ENCODE results near the gene SIVA1. TPM values are rescaled to one million over a fixed set of nuclear protein-coding genes. Genes with fewer than 3 reads are reported as not detected.

The SIVA1 gene
- total RNA-seq, 1 experiment from 2014 or later = 249 TPM

DNA sequence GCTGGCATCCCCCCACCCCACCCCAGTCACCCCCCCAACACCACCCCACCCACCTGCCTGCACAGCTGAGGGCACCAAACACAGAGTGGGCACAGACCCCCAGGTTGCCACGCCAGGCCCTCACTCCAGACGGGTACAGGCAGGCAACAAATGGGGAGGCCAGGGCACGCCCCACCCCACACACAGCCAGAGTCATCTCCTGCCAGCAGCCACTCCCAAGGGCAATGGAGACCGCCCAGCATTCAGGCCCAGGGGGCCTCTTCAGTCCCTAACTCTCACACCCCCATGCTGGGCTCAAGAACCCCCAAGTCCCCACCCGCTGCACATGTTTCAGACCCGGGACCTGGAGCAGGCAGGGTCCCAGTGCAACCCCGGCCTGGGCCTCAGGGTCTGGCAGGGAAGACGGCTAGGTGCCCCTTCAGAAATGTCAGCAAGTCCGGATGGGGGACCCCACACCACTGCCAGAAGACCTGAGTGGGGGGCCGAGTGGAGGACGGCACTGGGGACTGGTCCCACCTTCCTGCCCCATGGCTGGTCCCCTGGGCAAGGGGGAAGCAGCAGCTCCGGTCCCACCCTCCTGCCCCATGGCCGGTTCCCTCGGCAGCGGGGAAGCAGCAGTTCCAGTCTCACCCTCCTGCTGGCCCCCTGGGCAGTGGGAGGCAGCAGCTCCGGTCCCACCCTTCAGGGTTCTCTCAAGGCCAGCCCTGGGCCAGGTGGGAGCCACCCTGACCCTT, 30.7 kb downstream of the SIVA1 start:
- no peak for DNase-seq
- no peaks in the 10 kb centered on the region for H3K27me3 ChIP-seq (ENCODE audit: control insufficient read depth, insufficient read depth, low read length)
- H3K36me3 ChIP-seq (replicated peaks; ENCODE audit: control insufficient read depth, insufficient read depth, low read length) = no peaks in the 10 kb centered on the region; the same call in 1 of the 2 replicates
- H3K4me3 ChIP-seq (ENCODE audit: insufficient read depth, low read depth, low read length) = no peak overlapping the region

DNA sequence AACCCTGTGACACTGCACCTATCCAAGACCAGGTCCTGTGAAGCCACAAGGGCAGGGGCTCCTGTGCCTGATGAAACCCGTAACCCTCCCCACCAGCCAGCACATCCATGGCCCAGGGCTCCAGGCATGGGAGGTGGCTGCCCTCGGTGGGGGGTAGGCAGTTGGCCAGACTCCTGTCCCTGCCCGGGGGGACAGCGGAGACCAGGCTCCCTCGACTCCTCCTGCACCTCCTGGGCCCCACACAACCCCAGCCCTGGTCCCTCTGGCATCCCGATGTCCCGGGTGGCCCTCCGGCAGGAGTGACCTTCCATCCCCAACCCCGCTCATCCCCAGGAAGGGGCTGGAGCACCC, 31.2 kb downstream of the SIVA1 start:
- Histone ChIP-seq H3K36me3 (replicated peaks; ENCODE audit: control insufficient read depth, insufficient read depth, low read length) (no peaks in the 10 kb centered on the region; the same call in 1 of the 2 replicates), H3K27me3 (ENCODE audit: control insufficient read depth, insufficient read depth, low read length) (no peaks in the 10 kb centered on the region), H3K4me3 (ENCODE audit: insufficient read depth, low read depth, low read length) (no peak overlapping the region)
- DNase-seq = no peak

DNA sequence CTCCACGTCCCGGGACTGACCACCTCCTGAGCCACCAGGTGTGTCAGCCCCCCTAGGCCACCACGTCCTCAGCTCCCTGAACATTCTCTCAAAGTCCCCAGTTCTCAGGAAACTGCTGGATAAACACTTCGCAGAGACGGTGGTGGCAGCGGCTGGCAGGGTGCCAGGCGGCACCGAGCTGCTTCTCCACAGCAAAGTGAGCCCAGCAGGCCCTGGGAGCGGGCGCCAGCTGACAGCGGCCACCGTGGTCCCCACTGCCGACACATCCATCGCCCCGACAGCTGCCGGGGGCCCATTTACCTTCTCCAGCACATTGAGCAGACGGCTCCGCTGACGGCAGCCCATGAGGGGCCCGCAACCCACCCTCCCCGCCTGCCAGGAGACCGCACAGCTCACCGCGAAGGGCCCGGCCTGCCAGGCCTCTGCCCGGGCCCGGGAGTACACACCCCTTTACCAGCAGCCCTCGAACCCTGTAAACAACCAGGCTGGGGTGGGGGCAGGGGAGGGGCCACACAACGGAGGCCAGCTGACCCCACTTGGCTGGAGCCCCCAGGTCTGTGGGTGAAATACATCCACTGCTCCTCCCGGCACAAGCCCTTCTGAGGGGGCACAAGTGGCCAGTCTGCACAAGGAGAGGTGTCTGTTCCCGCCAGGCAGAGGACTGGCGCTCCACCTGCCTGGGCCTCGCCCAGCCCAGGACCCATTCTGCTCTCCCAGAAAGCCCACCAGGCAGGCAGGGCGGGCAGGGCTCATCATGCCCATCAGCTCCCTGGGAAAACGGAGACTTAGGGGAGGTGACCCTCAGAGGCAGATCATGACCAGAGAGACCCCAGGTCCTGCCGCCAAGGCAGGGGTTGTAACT, 32.1 kb downstream of the SIVA1 start:
- H3K36me3 ChIP-seq (replicated peaks; ENCODE audit: control insufficient read depth, insufficient read depth, low read length) = no peaks in the 10 kb centered on the region; the same call in 1 of the 2 replicates
- no peak for DNase-seq
- no peak overlapping the region for H3K4me3 ChIP-seq (ENCODE audit: insufficient read depth, low read depth, low read length)
- no peaks in the 10 kb centered on the region for H3K27me3 ChIP-seq (ENCODE audit: control insufficient read depth, insufficient read depth, low read length)

DNA sequence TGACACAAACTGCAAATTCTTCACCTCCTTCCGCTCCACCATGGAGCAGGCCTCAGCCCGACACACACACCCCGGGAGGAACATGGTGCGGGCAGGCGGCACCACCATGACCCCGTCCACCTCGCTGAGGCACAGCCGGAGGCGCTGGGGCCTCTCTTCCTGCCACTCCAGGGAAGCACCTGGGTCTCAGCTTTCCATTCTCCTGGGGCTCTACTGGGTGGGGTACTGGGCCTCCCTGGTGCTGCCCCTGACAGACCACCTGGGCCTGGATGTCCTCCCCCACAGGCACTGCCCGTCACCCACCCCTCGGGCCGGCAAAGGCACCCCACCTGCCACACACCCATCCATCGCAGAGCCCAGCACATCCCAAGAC, 32.7 kb downstream of the SIVA1 start:
- Histone ChIP-seq H3K36me3 (replicated peaks; ENCODE audit: control insufficient read depth, insufficient read depth, low read length) (no peaks in the 10 kb centered on the region; the same call in 1 of the 2 replicates), H3K4me3 (ENCODE audit: insufficient read depth, low read depth, low read length) (no peak overlapping the region), H3K27me3 (ENCODE audit: control insufficient read depth, insufficient read depth, low read length) (no peaks in the 10 kb centered on the region)
- no peak for DNase-seq

DNA sequence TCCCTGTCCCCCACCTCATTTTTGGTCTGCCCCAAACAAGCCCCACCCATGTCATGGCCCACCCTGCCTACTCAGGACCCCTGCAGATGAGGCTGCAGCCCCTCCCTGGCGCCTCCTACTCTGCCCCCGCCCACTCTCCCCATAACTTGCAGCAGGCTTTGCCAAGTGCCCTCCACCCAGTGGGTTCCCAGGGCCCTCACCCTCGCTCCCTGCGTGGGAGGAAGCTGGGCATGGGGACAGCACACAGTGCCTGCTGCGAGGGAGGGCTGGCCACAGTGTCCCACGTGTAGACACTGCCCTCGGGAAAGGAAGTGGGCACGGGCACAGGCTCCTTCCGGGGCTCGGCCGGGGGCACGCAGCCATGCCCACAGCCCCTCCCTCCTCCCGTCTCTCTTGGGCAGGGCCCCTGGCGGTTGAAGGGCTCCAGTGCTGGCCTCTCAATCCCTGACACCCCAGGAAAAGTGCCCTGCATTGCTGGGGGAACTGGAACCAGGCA, 33.2 kb downstream of the SIVA1 start:
- no peak for DNase-seq
- Histone ChIP-seq H3K27me3 (ENCODE audit: control insufficient read depth, insufficient read depth, low read length) (no peaks in the 10 kb centered on the region), H3K36me3 (replicated peaks; ENCODE audit: control insufficient read depth, insufficient read depth, low read length) (no peaks in the 10 kb centered on the region; the same call in 1 of the 2 replicates), H3K4me3 (ENCODE audit: insufficient read depth, low read depth, low read length) (no peak overlapping the region)

DNA sequence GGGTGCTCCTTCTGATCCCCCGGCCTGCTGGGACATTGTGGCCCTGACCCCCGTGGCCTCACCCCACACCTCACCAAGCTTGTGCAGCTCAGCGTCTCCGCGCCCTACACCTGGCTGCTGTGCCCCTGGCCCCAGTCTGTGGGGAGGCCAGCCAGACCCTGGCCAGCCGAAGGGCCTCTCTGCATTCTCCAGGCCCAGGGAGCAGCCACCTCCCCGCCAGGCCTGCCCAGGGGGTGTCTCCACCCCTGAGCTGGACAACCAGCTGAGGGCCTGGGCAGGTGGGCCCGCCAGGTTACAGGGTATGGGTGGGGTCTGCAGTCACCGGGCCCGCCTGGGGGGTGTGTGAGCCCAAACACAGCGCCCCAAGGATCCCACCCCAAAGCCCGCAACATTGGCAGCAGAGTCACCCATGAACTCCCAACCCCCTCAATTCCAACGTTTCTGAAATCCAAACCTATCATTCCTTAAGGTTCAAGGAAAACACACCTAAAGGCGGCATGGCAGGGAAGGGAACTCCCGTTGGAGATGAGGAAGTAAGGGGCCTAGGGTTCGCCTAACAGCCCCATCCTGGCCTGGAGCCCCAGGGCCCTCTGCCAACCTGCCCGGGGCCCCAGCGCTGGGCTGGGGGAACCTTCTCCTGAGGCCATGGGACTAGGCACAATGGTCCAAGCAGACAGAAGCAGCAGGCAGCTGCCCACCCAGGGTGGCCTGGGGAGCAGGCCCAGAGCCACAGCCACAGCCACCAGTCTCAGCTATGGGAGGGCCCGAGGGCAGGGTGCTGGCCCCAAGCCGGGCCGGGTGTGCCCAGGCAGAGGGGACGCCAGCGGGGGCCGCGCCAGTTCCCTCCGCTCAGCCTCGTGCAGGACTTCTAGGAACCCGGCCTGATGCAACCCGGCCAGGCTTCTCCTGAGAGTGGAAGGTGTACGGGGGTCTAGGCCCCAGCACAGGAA, 34.1 kb downstream of the SIVA1 start:
- Histone ChIP-seq H3K4me3 (ENCODE audit: insufficient read depth, low read depth, low read length) (no peak overlapping the region), H3K27me3 (ENCODE audit: control insufficient read depth, insufficient read depth, low read length) (no peaks in the 10 kb centered on the region), H3K36me3 (replicated peaks; ENCODE audit: control insufficient read depth, insufficient read depth, low read length) (peaks cover 2% of the 10 kb centered on the region)
- DNase-seq = no peak

DNA sequence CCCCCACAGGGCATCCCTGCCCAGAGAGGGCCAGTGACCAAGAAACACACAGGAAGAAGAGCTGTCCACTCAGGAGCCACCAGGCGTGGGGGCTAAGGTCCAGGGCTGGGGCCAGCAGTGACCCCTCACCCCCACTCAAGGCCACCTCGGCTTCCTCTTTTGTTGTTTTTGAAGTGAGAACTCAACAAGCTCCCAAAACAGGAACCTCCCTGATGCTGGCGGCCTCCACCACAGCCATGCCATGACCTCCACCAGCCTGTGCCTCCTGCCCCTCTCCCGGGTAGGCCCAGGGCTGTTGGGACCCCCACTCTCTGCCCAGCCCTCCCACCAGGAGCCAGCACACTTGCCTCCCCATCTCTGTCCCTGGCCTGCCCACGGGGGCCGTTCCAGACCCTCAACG, 34.8 kb downstream of the SIVA1 start:
- Histone ChIP-seq H3K4me3 (ENCODE audit: insufficient read depth, low read depth, low read length) (no peak overlapping the region), H3K36me3 (replicated peaks; ENCODE audit: control insufficient read depth, insufficient read depth, low read length) (peaks cover 2% of the 10 kb centered on the region), H3K27me3 (ENCODE audit: control insufficient read depth, insufficient read depth, low read length) (no peaks in the 10 kb centered on the region)
- DNase-seq = no peak

DNA sequence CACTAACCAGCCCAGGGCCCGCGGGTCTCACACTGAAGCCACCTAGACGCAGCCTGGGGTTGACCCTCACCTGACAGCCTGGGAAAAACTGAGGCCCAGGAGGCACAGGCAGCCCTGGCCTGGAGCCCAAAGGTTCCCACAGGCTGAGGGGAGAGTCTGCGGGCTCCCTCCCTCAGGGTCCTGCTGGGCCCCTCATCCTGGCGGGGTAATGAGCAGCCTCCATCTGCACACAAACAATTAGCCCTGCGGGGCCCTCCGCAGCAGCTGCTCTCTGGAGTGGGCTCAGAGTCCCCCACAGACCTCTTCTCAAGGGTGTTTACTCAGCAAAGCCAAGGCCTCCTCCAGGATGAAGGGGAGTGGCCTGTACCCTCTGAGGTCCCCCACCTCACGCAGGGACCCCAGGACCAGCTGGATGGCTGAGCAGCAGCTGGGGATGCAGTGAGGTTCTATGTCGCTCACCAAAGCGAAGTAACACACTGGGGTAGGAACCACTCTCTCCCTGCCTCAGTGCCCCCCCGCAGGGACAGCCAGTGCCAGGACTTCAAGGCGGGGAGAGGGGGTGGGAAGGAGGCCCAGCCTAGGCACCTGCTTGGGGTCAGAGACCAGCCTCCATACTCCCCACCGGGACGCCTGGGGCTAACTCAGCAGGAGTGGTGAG, 35.3 kb downstream of the SIVA1 start:
- H3K27me3 ChIP-seq (ENCODE audit: control insufficient read depth, insufficient read depth, low read length) = no peaks in the 10 kb centered on the region
- no peak overlapping the region for H3K4me3 ChIP-seq (ENCODE audit: insufficient read depth, low read depth, low read length)
- no peak for DNase-seq
- peaks cover 2% of the 10 kb centered on the region for H3K36me3 ChIP-seq (replicated peaks; ENCODE audit: control insufficient read depth, insufficient read depth, low read length)

DNA sequence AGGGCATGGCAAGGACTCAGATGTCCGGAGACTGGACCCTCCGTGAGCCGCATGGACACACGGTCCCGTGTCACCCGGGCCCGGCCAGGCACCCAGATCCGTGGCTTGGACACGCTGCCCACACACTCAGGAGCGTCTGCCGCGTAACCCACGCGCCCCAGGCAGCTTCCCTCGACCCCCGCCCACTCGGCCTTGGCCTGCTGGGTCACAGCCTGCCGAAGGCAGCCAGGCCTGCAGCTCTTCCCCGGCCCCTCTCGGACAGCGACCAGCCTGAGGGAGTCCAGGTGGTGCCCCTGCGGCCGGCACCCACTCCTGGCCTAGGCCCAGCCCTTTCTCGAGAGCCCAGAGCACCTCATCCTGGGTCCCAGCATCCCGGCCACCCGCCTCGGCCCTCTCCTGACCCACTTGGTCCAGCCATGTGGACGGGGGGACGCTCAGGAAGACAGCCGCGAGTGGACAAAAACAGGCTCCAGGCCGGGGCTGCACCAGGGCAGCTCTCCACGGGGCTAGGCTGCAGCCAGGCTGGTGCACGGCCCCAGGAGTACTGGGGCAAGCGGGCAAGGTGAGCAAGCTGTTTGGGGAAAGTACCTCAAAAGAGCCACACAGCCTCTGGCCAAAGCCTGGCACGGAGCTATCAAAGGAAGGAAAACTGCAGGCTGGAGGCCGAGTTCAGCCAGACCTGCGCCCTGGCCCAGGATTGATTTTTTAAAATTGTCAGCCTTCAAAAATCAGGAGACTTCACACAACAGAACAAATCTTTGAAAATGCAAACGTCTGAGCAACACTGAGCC, 36.1 kb downstream of the SIVA1 start:
- no peak for DNase-seq
- H3K36me3 ChIP-seq (replicated peaks; ENCODE audit: control insufficient read depth, insufficient read depth, low read length) = peaks cover 2% of the 10 kb centered on the region
- no peak overlapping the region for H3K4me3 ChIP-seq (ENCODE audit: insufficient read depth, low read depth, low read length)
- no peaks in the 10 kb centered on the region for H3K27me3 ChIP-seq (ENCODE audit: control insufficient read depth, insufficient read depth, low read length)

DNA sequence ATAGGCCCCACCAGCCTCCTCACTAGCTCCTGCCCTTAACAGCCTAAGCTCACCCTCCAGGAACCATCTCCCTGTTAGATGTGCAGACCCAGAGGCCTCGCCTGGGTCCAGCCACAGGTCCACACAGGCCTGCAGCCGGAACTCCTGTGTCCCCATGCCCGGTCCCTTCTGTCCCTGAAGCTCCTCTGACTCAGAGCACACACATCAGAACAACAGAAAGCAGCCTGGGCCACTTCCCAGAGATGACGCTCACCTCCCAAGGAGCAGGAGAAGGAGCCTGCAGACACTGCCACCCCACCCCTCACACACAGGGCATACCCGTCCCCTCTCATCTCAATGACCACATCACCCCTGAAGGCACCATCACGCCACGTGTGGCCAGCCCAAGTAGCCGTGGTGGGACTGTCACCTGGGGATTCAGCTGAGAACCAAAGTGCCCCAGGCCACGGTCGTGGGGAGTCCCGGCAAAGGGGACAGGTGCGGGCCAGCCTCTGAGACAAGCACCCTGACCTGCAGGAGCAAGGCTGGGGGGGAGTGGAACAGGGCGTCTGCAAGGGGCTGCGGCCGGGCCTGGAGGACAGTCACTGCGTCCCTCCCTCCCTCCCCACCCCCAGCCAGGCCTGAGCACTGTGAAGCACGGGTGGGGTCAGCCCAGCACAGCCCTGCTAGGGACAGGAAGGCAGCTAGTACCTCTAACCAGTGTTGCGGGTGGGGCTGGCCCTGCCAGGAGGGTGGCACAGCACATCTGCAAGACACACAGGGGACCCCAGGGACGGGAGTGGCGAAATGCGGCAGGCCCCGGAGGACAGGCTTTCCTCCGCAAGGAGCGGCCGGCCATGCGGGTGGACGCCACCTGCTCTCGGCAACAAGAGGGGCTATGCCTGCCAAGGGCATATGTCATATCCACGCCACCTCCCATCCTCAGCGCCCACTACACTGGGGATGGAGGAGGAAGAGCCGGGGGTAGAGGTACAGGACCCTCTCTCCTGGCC, 37.1 kb downstream of the SIVA1 start:
- no peak for DNase-seq
- Histone ChIP-seq H3K4me3 (ENCODE audit: insufficient read depth, low read depth, low read length) (no peak overlapping the region), H3K36me3 (replicated peaks; ENCODE audit: control insufficient read depth, insufficient read depth, low read length) (peaks cover 2% of the 10 kb centered on the region), H3K27me3 (ENCODE audit: control insufficient read depth, insufficient read depth, low read length) (no peaks in the 10 kb centered on the region)

DNA sequence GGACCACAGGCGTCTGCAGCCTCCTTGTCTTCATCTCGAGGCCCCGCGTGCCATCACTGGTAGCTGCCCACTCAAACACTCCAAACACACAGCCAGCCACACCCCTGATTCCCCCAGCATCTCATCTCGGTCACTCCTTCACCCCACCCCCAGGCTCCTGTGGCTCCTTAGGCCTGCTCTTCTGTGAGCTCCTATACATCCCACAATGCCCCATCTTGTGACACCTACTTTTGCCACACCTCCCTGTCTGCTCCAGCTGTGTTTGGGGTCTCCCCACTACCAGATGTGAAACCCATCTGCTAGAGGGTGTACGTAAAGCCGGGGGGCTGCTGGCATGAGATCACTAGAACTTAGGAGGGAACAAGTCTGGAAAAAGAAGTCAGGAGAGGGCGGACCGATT, 38.5 kb downstream of the SIVA1 start:
- peaks cover 5% of the 10 kb centered on the region for H3K27me3 ChIP-seq (ENCODE audit: control insufficient read depth, insufficient read depth, low read length)
- no peak for DNase-seq
- H3K4me3 ChIP-seq (ENCODE audit: insufficient read depth, low read depth, low read length) = no peak overlapping the region
- peaks cover 2% of the 10 kb centered on the region for H3K36me3 ChIP-seq (replicated peaks; ENCODE audit: control insufficient read depth, insufficient read depth, low read length)

DNA sequence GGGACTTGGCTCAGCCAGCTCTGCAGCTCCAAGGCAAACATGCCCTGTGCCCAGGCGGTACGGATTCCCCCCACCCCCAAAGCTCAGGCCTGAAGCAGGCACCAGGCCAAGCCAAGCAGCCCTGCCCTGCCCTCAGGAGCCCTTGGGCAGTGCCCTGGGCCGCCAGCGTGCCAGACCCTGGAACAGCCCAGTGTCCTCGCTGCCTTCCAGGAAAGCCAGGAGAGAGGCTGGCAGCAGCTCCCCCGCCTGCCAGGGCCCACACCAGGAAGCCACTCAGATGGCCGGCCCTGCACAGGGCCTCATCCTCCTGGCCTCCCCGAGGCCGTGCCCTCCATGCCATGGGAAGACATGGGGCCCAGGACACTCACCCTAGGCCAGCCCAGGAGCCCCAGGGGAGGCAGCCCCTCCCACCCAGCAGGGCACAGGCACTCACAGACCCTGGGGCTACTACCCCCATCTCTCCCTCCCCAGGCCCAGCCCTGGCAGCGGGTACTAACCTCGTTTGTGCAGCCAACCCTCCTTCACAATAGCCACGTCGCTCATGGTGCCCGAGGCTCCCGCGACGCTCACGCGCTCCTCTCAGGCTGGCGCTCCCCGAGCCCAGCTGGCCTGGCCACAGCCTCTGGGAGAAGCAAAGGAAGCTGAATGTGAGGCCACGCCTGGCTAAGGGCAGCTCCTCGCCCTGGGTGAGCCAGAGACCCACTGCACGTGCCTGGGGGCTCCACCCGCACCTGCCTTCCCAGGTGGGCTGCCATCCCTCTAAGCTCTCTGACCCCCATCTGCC, 39.3 kb downstream of the SIVA1 start:
- H3K4me3 ChIP-seq (ENCODE audit: insufficient read depth, low read depth, low read length) = no peak overlapping the region
- peaks cover 2% of the 10 kb centered on the region for H3K36me3 ChIP-seq (replicated peaks; ENCODE audit: control insufficient read depth, insufficient read depth, low read length)

More for the DNA sequence above, 39.3 kb downstream of the SIVA1 start:
- peaks cover 10% of the 10 kb centered on the region for H3K27me3 ChIP-seq (ENCODE audit: control insufficient read depth, insufficient read depth, low read length)
- no peak for DNase-seq

Measured in H7 (cell line).